IMR-90 (cell line): Measurements from ENCODE around the gene BTBD9.

Experiments used
- CEBPB ChIP-seq: IDR thresholded peaks from 2 replicates; pipeline ENCODE4 v1.6.1; 2012; ENCODE audit warnings: low read depth, low read length, improper control_type of control experiment
- MAFK ChIP-seq: IDR thresholded peaks from 2 replicates; pipeline ENCODE4 v1.6.1; 2012; ENCODE audit warnings: low read depth, low read length, improper control_type of control experiment
- NFE2L2 ChIP-seq: fragments of 150-350 bp; IDR thresholded peaks from 2 replicates; pipeline ENCODE4 v1.6.1; 2016; ENCODE audit warnings: low read depth, mild to moderate bottlenecking, low read length
- POLR2A ChIP-seq: IDR thresholded peaks from 2 replicates; pipeline ENCODE4 v1.6.1; 2012; ENCODE audit warnings: mild to moderate bottlenecking, low read depth, low read length
- RAD21 ChIP-seq: IDR thresholded peaks from 2 replicates; pipeline ENCODE4 v1.6.1; 2012; ENCODE audit warnings: low read length, improper control_type of control experiment
- RCOR1 ChIP-seq: IDR thresholded peaks from 2 replicates; pipeline ENCODE4 v1.6.1; 2012; ENCODE audit warnings: mild to moderate bottlenecking, low read length, improper control_type of control experiment; ENCODE audit not compliant: insufficient replicate concordance
- RFX5 ChIP-seq: IDR thresholded peaks from 2 replicates; pipeline ENCODE4 v1.8.0; 2012; ENCODE audit warnings: low read depth, mild to moderate bottlenecking, low read length, moderate library complexity
- SMC3 ChIP-seq: fragments of 150-350 bp; IDR thresholded peaks from 2 replicates; pipeline ENCODE4 v1.6.1; 2016; ENCODE audit warnings: low read depth, mild to moderate bottlenecking, antibody characterized with exemption, low read length, moderate library complexity
- TF ChIP-seq, protein P1 (sequence below): conservative IDR thresholded peaks from 2 replicates; pipeline ENCODE4 v1.5.1; 2012; ENCODE audit warnings: mild to moderate bottlenecking, low read depth, low read length, improper control_type of control experiment
- TF ChIP-seq, protein P2 (sequence below): fragments of 150-350 bp; IDR thresholded peaks from 2 replicates; pipeline ENCODE4 v1.6.1; 2016; ENCODE audit warnings: low read depth, mild to moderate bottlenecking, low read length, moderate library complexity, borderline replicate concordance

DNA sequence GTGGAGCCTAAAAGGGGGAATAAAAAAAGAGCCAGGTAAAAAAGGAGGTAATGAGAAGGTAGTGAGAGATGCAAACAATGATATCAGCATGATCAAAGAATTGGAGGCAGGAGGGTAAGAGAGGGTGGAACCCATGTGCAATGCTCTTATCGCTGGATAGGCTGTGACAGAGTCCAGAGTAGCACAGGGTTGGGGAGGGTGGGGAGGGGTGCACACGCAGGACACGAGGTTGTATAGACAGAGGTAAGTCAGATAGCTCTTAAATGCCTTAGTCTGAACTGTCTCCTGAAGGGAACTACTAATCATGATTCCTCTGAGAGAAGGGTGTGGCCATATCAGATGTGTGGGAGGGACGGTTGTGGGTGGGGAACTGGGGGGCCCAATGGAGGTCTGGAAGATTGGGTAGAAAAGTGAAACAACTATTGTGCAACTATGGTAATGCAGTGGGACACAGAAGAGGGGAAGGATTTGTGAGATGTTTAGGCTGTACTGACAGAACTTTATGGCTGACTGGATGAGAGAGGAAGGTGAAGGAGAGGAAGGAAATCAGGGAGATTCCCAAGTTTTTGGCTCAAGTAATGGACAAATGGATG, 354.8 kb downstream of the BTBD9 start:
- TF ChIP-seq, protein P1, sequence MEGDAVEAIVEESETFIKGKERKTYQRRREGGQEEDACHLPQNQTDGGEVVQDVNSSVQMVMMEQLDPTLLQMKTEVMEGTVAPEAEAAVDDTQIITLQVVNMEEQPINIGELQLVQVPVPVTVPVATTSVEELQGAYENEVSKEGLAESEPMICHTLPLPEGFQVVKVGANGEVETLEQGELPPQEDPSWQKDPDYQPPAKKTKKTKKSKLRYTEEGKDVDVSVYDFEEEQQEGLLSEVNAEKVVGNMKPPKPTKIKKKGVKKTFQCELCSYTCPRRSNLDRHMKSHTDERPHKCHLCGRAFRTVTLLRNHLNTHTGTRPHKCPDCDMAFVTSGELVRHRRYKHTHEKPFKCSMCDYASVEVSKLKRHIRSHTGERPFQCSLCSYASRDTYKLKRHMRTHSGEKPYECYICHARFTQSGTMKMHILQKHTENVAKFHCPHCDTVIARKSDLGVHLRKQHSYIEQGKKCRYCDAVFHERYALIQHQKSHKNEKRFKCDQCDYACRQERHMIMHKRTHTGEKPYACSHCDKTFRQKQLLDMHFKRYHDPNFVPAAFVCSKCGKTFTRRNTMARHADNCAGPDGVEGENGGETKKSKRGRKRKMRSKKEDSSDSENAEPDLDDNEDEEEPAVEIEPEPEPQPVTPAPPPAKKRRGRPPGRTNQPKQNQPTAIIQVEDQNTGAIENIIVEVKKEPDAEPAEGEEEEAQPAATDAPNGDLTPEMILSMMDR, result no peak
- no peak for TF ChIP-seq POLR2A
- TF ChIP-seq, protein P2, sequence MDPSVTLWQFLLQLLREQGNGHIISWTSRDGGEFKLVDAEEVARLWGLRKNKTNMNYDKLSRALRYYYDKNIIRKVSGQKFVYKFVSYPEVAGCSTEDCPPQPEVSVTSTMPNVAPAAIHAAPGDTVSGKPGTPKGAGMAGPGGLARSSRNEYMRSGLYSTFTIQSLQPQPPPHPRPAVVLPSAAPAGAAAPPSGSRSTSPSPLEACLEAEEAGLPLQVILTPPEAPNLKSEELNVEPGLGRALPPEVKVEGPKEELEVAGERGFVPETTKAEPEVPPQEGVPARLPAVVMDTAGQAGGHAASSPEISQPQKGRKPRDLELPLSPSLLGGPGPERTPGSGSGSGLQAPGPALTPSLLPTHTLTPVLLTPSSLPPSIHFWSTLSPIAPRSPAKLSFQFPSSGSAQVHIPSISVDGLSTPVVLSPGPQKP, result no peak
- TF ChIP-seq CEBPB, result peak; percentile 47
- TF ChIP-seq RFX5, result no peak
- TF ChIP-seq RAD21, result no peak
- no peak for TF ChIP-seq RCOR1
- TF ChIP-seq SMC3, result no peak
- TF ChIP-seq MAFK, result no peak
- TF ChIP-seq NFE2L2, result no peak
